MM.1S (cell line): Measurements from ENCODE around the gene NEDD4L.

Experiments used
- DNase-seq: peaks from one replicate; pipeline ENCODE4 v3.0.0-alpha.2; 2015
- H2AFZ ChIP-seq: fragments of 300-600 bp; sonication (generic); 2 replicates; pipeline ENCODE4 v1.6.0; 2016; ENCODE audit warnings: antibody characterized with exemption, low read length
- H3F3A ChIP-seq: fragments of 300-600 bp; sonication (generic); 2 replicates; pipeline ENCODE4 v1.6.1; 2016; ENCODE audit warnings: mild to moderate bottlenecking, antibody characterized with exemption, low read length, moderate library complexity, mixed read lengths; ENCODE audit not compliant: insufficient read depth
- H3K27ac ChIP-seq: fragments of 300-600 bp; sonication (generic); 2 replicates; pipeline ENCODE4 v1.5.1; 2016; ENCODE audit warnings: mild to moderate bottlenecking, low read length
- H3K27me3 ChIP-seq: fragments of 300-600 bp; sonication (generic); replicated peaks from 2 replicates; pipeline ENCODE4 v1.6.0; 2016; ENCODE audit warnings: low read length; ENCODE audit not compliant: insufficient read depth
- H3K36me3 ChIP-seq: fragments of 300-600 bp; sonication (generic); replicated peaks from 2 replicates; pipeline ENCODE4 v1.6.1; 2016; ENCODE audit warnings: mild to moderate bottlenecking, low read length, mixed read lengths; ENCODE audit not compliant: insufficient read depth
- H3K4me1 ChIP-seq: fragments of 300-600 bp; sonication (generic); 2 replicates; pipeline ENCODE4 v1.6.1; 2016; ENCODE audit warnings: low read length, mixed read lengths
- H3K4me2 ChIP-seq: fragments of 300-600 bp; sonication (generic); 2 replicates; pipeline ENCODE4 v1.6.0; 2016; ENCODE audit warnings: low read depth, low read length
- H3K4me3 ChIP-seq: fragments of 300-600 bp; sonication (generic); 2 replicates; pipeline ENCODE4 v1.5.1; 2016; ENCODE audit warnings: low read length, mixed read lengths
- H3K79me2 ChIP-seq: fragments of 300-600 bp; sonication (generic); 2 replicates; pipeline ENCODE4 v1.6.1; 2016; ENCODE audit warnings: mixed run types, low read length, mixed read lengths
- H3K9ac ChIP-seq: fragments of 300-600 bp; sonication (generic); 2 replicates; pipeline ENCODE4 v1.6.1; 2016; ENCODE audit warnings: low read length, mixed read lengths
- H3K9me2 ChIP-seq: fragments of 300-600 bp; sonication (generic); replicated peaks from 2 replicates; pipeline ENCODE4 v1.6.1; 2016; ENCODE audit warnings: mild to moderate bottlenecking, low read length, mixed read lengths; ENCODE audit not compliant: insufficient read depth
- H3K9me3 ChIP-seq: fragments of 300-600 bp; sonication (generic); replicated peaks from 2 replicates; pipeline ENCODE4 v1.6.1; 2016; ENCODE audit warnings: mild to moderate bottlenecking, low read length, mixed read lengths; ENCODE audit not compliant: insufficient read depth
- H4K20me1 ChIP-seq: fragments of 300-600 bp; sonication (generic); 2 replicates; pipeline ENCODE4 v1.6.1; 2016; ENCODE audit warnings: mild to moderate bottlenecking, low read length, moderate library complexity, mixed read lengths; ENCODE audit not compliant: insufficient read depth
- EZH2 ChIP-seq: fragments of 300-600 bp; sonication (generic); optimal IDR thresholded peaks from 2 replicates; pipeline ENCODE3; 2017; ENCODE audit warnings: low read depth, mild to moderate bottlenecking, antibody characterized with exemption, low read length, mixed read lengths
- EZH2phosphoT487 ChIP-seq: fragments of 300-600 bp; sonication (generic); IDR thresholded peaks from 2 replicates; pipeline ENCODE4 v1.6.1; 2018; ENCODE audit warnings: antibody characterized with exemption, low read length
- TF ChIP-seq, protein P1 (sequence below): fragments of 300-600 bp; sonication (generic); IDR thresholded peaks from 2 replicates; pipeline ENCODE4 v1.5.1; 2016; ENCODE audit warnings: antibody characterized with exemption, low read length, mixed read lengths

The NEDD4L gene

DNA sequence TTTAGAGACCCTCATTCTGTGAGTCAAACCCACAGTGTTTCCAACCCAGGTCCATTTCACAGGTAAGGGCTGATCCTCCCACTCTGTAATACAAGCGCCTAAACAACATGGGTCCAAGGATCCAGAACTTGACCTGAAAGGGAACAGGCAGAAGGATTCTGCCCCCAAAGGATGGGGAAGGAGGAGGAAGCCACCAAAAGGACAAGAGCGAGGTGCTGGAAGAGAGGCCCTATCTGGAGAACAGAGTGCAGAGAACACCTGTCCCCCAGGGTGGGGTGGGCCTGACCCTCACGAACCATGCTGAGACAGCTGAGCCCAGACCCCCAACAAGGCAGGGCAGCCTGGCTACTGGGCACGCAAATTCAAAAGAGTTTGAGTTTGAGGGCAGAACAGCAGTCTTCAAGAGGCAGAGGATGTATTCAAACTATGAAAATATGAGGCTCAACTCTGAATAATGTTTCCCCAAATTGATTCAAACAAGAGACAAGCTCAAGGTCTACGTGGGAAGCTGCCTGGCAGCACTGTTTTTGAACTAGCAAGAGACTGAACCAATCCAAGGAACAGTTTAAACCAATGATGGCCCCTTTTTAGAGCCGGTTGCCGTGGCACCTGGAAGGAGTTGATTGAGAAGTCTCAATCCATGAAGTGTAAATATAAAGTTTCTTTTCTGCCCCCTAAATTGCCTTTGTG lies 372.1 kb downstream of the NEDD4L start:
- Histone ChIP-seq H3K36me3 (no peaks in the 10 kb centered on the region), H3F3A (no peaks in the 10 kb centered on the region), H3K4me3 (no peak overlapping the region), H3K27me3 (no peaks in the 10 kb centered on the region), H3K4me1 (no peaks in the 10 kb centered on the region), H2AFZ (no peak overlapping the region), H3K9ac (no peak overlapping the region), H3K4me2 (no peak overlapping the region), H3K9me2 (no peaks in the 10 kb centered on the region), H3K79me2 (no peaks in the 10 kb centered on the region), H3K9me3 (no peaks in the 10 kb centered on the region), H4K20me1 (no peaks in the 10 kb centered on the region), H3K27ac (no peak overlapping the region)
- DNase-seq, result no peak
- TF ChIP-seq EZH2, result no peak
- no peak for TF ChIP-seq EZH2phosphoT487
- TF ChIP-seq, protein P1, sequence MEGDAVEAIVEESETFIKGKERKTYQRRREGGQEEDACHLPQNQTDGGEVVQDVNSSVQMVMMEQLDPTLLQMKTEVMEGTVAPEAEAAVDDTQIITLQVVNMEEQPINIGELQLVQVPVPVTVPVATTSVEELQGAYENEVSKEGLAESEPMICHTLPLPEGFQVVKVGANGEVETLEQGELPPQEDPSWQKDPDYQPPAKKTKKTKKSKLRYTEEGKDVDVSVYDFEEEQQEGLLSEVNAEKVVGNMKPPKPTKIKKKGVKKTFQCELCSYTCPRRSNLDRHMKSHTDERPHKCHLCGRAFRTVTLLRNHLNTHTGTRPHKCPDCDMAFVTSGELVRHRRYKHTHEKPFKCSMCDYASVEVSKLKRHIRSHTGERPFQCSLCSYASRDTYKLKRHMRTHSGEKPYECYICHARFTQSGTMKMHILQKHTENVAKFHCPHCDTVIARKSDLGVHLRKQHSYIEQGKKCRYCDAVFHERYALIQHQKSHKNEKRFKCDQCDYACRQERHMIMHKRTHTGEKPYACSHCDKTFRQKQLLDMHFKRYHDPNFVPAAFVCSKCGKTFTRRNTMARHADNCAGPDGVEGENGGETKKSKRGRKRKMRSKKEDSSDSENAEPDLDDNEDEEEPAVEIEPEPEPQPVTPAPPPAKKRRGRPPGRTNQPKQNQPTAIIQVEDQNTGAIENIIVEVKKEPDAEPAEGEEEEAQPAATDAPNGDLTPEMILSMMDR, result no peak

DNA sequence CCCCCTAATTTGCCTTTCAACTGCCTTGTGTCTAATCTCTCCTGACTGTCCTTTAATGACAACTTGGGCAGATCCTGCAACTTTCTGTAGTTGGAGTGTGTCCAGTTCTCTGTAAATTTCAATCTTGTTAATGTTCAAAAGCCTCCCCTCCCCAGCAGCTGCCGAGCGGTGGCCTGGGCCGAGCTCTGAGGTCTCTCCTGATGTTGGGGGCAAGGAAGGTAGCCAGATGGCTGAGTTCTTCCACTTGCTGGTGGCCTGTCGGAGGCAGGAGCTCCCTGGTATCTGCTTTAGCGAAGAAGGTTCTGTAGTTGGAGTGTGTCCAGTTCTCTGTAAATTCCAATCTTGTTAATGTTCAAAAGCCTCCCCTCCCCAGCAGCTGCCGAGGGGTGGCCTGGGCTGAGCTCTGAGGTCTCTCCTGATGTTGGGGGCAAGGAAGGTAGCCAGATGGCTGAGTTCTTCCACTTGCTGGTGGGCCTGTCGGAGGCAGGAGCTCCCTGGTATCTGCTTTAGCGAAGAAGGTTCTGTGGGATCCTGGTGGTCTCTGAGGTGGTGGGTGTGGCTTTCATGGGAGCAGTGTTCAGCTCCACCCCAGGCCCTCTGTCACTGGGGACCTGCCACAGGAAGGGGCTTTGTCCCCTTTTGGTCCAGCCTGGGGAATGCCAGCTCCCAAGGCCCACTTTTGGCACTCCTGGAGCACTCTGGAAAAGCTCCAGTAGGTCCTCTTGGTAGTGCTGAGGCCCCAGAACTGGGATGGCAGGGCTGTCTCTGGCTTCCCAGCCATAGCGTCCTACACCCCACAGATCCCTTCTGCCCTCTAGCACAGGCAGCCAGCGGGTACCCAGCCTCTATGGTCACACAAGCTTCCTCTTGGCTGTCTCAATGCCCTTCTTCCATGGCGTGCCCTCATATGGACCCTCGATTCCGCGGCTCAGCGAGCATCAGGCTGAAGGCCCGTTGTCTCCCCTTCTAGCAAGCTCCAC lies 373.0 kb downstream of the NEDD4L start:
- Histone ChIP-seq H3K9me3 (no peaks in the 10 kb centered on the region), H3K27me3 (no peaks in the 10 kb centered on the region), H3K79me2 (no peaks in the 10 kb centered on the region), H3K4me3 (no peak overlapping the region), H3K27ac (no peak overlapping the region), H3K9me2 (no peaks in the 10 kb centered on the region), H3K9ac (no peak overlapping the region), H3K4me2 (no peak overlapping the region), H4K20me1 (no peaks in the 10 kb centered on the region), H3F3A (no peaks in the 10 kb centered on the region), H3K4me1 (no peaks in the 10 kb centered on the region), H2AFZ (no peak overlapping the region), H3K36me3 (no peaks in the 10 kb centered on the region)
- TF ChIP-seq EZH2, result no peak
- TF ChIP-seq, protein P1, result no peak
- TF ChIP-seq EZH2phosphoT487, result no peak
- no peak for DNase-seq

DNA sequence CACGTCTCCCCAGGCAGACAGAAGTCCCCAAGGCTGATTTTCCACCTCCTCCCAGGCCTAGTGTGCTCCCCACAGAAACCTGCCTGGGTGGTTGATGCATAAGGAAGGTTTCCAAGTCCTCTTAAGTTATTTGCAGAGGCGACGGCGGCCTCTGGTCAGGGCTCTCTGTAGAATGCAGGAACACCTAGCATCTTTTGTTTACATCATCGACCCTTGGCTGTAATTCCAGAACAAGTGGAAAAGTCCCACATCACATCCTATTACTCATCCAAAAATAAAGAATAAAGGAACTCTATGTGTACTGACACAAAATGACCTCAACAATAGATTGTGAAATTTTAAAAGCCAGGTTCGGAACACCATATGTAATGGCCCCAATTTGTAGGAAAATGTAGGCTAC lies 373.7 kb downstream of the NEDD4L start:
- Histone ChIP-seq H4K20me1 (no peaks in the 10 kb centered on the region), H3K4me3 (no peak overlapping the region), H3K4me1 (no peaks in the 10 kb centered on the region), H3K79me2 (no peaks in the 10 kb centered on the region), H3K27ac (no peak overlapping the region), H3K9me3 (no peaks in the 10 kb centered on the region), H3K9ac (no peak overlapping the region), H3K9me2 (no peaks in the 10 kb centered on the region), H2AFZ (no peak overlapping the region), H3K36me3 (no peaks in the 10 kb centered on the region), H3K4me2 (no peak overlapping the region), H3F3A (no peaks in the 10 kb centered on the region), H3K27me3 (no peaks in the 10 kb centered on the region)
- DNase-seq, result no peak
- no peak for TF ChIP-seq EZH2
- no peak for TF ChIP-seq EZH2phosphoT487
- TF ChIP-seq, protein P1, result no peak
